ENCODE data around the gene WDR19. TPM values are rescaled to one million over a fixed set of nuclear protein-coding genes. Genes with fewer than 3 reads are reported as not detected.
"Not testable (repeated sequence)": the region's sequence is repeated elsewhere in the genome, so short reads cannot be mapped to it uniquely, and the experiment has no call there.

The WDR19 gene
- 16.5 TPM for total RNA-seq

GRCh38 chr4:39181905-39182638, at the start of gene WDR19:
WDR19 (plus strand) TSS chr4:39182529; CDS start chr4:39182558, 29 bp downstream.
- Histone ChIP-seq H3K4me1 (ENCODE audit: insufficient read depth, low read length) (peaks cover 16% of the 10 kb centered on the region), H3K9me3 (ENCODE audit: low read depth, low read length) (no peaks in the 10 kb centered on the region), H3K27me3 (ENCODE audit: insufficient read depth, low read length) (peaks cover 4% of the 10 kb centered on the region), H3K4me3 (ENCODE audit: low read length) (peak within 1 kb of the TSS; percentile 71)

- Histone ChIP-seq H3K9me3 (ENCODE audit: low read depth, low read length) (no peaks in the 10 kb centered on the region), H3K4me1 (ENCODE audit: insufficient read depth, low read length) (peaks cover 7% of the 10 kb centered on the region), H3K4me3 (ENCODE audit: low read length) (no peak overlapping the region), H3K27me3 (ENCODE audit: insufficient read depth, low read length) (no peaks in the 10 kb centered on the region)
These were observed 48.7 kb upstream of the WDR19 start for GRCh38 chr4:39133623-39134022.

- no peaks in the 10 kb centered on the region for H3K27me3 ChIP-seq (ENCODE audit: insufficient read depth, low read length)
- no peaks in the 10 kb centered on the region for H3K9me3 ChIP-seq (ENCODE audit: low read depth, low read length)
- no peak overlapping the region for H3K4me3 ChIP-seq (ENCODE audit: low read length)
- H3K4me1 ChIP-seq (ENCODE audit: insufficient read depth, low read length) = peaks cover 7% of the 10 kb centered on the region
These were observed 47.5 kb upstream of the WDR19 start for GRCh38 chr4:39134683-39135306.

- not testable (repeated sequence) for H3K9me3 ChIP-seq (ENCODE audit: low read depth, low read length); H3K4me3 ChIP-seq (ENCODE audit: low read length); H3K27me3 ChIP-seq (ENCODE audit: insufficient read depth, low read length); H3K4me1 ChIP-seq (ENCODE audit: insufficient read depth, low read length)
These were observed 44.1 kb upstream of the WDR19 start for GRCh38 chr4:39138227-39138626.

GRCh38 chr4:39146211-39146610, 36.1 kb upstream of the WDR19 start:
- peaks cover 7% of the 10 kb centered on the region for H3K4me1 ChIP-seq (ENCODE audit: insufficient read depth, low read length)
- H3K9me3 ChIP-seq (ENCODE audit: low read depth, low read length) = no peaks in the 10 kb centered on the region
- no peaks in the 10 kb centered on the region for H3K27me3 ChIP-seq (ENCODE audit: insufficient read depth, low read length)
- no peak overlapping the region for H3K4me3 ChIP-seq (ENCODE audit: low read length)

GRCh38 chr4:39154009-39154408, 28.3 kb upstream of the WDR19 start:
- H3K27me3 ChIP-seq (ENCODE audit: insufficient read depth, low read length) = no peaks in the 10 kb centered on the region

GRCh38 chr4:39157520-39157919, 24.8 kb upstream of the WDR19 start:
- Histone ChIP-seq H3K27me3 (ENCODE audit: insufficient read depth, low read length) (no peaks in the 10 kb centered on the region), H3K9me3 (ENCODE audit: low read depth, low read length) (no peaks in the 10 kb centered on the region), H3K4me1 (ENCODE audit: insufficient read depth, low read length) (no peaks in the 10 kb centered on the region), H3K4me3 (ENCODE audit: low read length) (no peak overlapping the region)

More at GRCh38 chr4:39154009-39154408, 28.3 kb upstream of the WDR19 start:
- H3K4me3 ChIP-seq (ENCODE audit: low read length) = no peak overlapping the region
- no peaks in the 10 kb centered on the region for H3K9me3 ChIP-seq (ENCODE audit: low read depth, low read length)
- peaks cover 7% of the 10 kb centered on the region for H3K4me1 ChIP-seq (ENCODE audit: insufficient read depth, low read length)

GRCh38 chr4:39166177-39166576, 16.2 kb upstream of the WDR19 start:
- H3K27me3 ChIP-seq (ENCODE audit: insufficient read depth, low read length) = no peaks in the 10 kb centered on the region
- H3K9me3 ChIP-seq (ENCODE audit: low read depth, low read length) = no peaks in the 10 kb centered on the region
- H3K4me3 ChIP-seq (ENCODE audit: low read length) = no peak overlapping the region
- peaks cover 15% of the 10 kb centered on the region for H3K4me1 ChIP-seq (ENCODE audit: insufficient read depth, low read length)

- H3K4me3 ChIP-seq (ENCODE audit: low read length) = no peak overlapping the region
- H3K4me1 ChIP-seq (ENCODE audit: insufficient read depth, low read length) = peaks cover 15% of the 10 kb centered on the region
- no peaks in the 10 kb centered on the region for H3K9me3 ChIP-seq (ENCODE audit: low read depth, low read length)
- H3K27me3 ChIP-seq (ENCODE audit: insufficient read depth, low read length) = no peaks in the 10 kb centered on the region
These were observed 15.7 kb upstream of the WDR19 start for GRCh38 chr4:39166669-39167068.

- H3K4me3 ChIP-seq (ENCODE audit: low read length) = no peak overlapping the region
- H3K27me3 ChIP-seq (ENCODE audit: insufficient read depth, low read length) = no peaks in the 10 kb centered on the region
- peaks cover 15% of the 10 kb centered on the region for H3K4me1 ChIP-seq (ENCODE audit: insufficient read depth, low read length)
- H3K9me3 ChIP-seq (ENCODE audit: low read depth, low read length) = no peaks in the 10 kb centered on the region
These were observed 12.9 kb upstream of the WDR19 start for GRCh38 chr4:39169426-39169825.

GRCh38 chr4:39170301-39170700, 12.0 kb upstream of the WDR19 start:
- Histone ChIP-seq H3K27me3 (ENCODE audit: insufficient read depth, low read length) (no peaks in the 10 kb centered on the region), H3K4me1 (ENCODE audit: insufficient read depth, low read length) (peaks cover 15% of the 10 kb centered on the region), H3K9me3 (ENCODE audit: low read depth, low read length) (no peaks in the 10 kb centered on the region), H3K4me3 (ENCODE audit: low read length) (no peak overlapping the region)

- H3K27me3 ChIP-seq (ENCODE audit: insufficient read depth, low read length) = peaks cover 3% of the 10 kb centered on the region
- no peak overlapping the region for H3K4me3 ChIP-seq (ENCODE audit: low read length)
- peaks cover 15% of the 10 kb centered on the region for H3K4me1 ChIP-seq (ENCODE audit: insufficient read depth, low read length)
- no peaks in the 10 kb centered on the region for H3K9me3 ChIP-seq (ENCODE audit: low read depth, low read length)
These were observed 3.6 kb upstream of the WDR19 start for GRCh38 chr4:39178706-39179105.

GRCh38 chr4:39179681-39180080, 2.6 kb upstream of the WDR19 start:
- Histone ChIP-seq H3K9me3 (ENCODE audit: low read depth, low read length) (no peaks in the 10 kb centered on the region), H3K4me3 (ENCODE audit: low read length) (no peak overlapping the region), H3K27me3 (ENCODE audit: insufficient read depth, low read length) (peaks cover 4% of the 10 kb centered on the region), H3K4me1 (ENCODE audit: insufficient read depth, low read length) (peaks cover 16% of the 10 kb centered on the region)

GRCh38 chr4:39180629-39181028, 1.7 kb upstream of the WDR19 start:
- H3K4me3 ChIP-seq (ENCODE audit: low read length); H3K9me3 ChIP-seq (ENCODE audit: low read depth, low read length); H3K27me3 ChIP-seq (ENCODE audit: insufficient read depth, low read length): not testable (repeated sequence)
- peaks cover 16% of the 10 kb centered on the region for H3K4me1 ChIP-seq (ENCODE audit: insufficient read depth, low read length)

- Histone ChIP-seq H3K4me1 (ENCODE audit: insufficient read depth, low read length) (peaks cover 16% of the 10 kb centered on the region), H3K4me3 (ENCODE audit: low read length) (peak overlapping the region; percentile 71), H3K9me3 (ENCODE audit: low read depth, low read length) (no peaks in the 10 kb centered on the region), H3K27me3 (ENCODE audit: insufficient read depth, low read length) (peaks cover 4% of the 10 kb centered on the region)
These were observed 817 bp upstream of the WDR19 start for GRCh38 chr4:39181520-39181904.

GRCh38 chr4:39201963-39202362, 19.6 kb downstream of the WDR19 start:
- H3K4me3 ChIP-seq (ENCODE audit: low read length) = no peak overlapping the region
- H3K27me3 ChIP-seq (ENCODE audit: insufficient read depth, low read length) = no peaks in the 10 kb centered on the region
- H3K9me3 ChIP-seq (ENCODE audit: low read depth, low read length) = no peaks in the 10 kb centered on the region
- no peaks in the 10 kb centered on the region for H3K4me1 ChIP-seq (ENCODE audit: insufficient read depth, low read length)
